ENCODE measurements around the gene ONECUT3.

Gene ONECUT3

GRCh38 chr19:1780272-1780958 lies 27.1 kb downstream of the ONECUT3 start:
- Histone ChIP-seq H3K27me3 (ENCODE audit: low read depth, low read length) (peaks cover 22% of the 10 kb centered on the region), H3K4me1 (ENCODE audit: low read length) (peaks cover 8% of the 10 kb centered on the region), H2AFZ (ENCODE audit: low read depth, low read length) (no peak overlapping the region), H3K27ac (ENCODE audit: low read length) (no peak overlapping the region), H3K4me2 (ENCODE audit: low read length) (no peak overlapping the region), H3K9me3 (ENCODE audit: insufficient read depth, low read length) (no peaks in the 10 kb centered on the region), H4K20me1 (ENCODE audit: insufficient read depth, low read length) (no peaks in the 10 kb centered on the region), H3K79me2 (ENCODE audit: low read length) (no peaks in the 10 kb centered on the region), H3K4me3 (ENCODE audit: low read length) (no peak overlapping the region), H3K36me3 (replicated peaks; ENCODE audit: low read depth, low read length) (no peaks in the 10 kb centered on the region), H3K9ac (ENCODE audit: low read length) (no peak overlapping the region)
- TF ChIP-seq EZH2phosphoT487 (IDR thresholded peaks at IDR 0.05; ENCODE audit: low read depth) (no peak), CTCF (IDR thresholded peaks at IDR 0.05; ENCODE audit: low read depth, low read length) (peak; percentile 10; the same call in 1 of the 2 replicates)

- Histone ChIP-seq H3K4me3 (ENCODE audit: low read length) (no peak overlapping the region), H3K4me2 (ENCODE audit: low read length) (no peak overlapping the region), H3K9me3 (ENCODE audit: insufficient read depth, low read length) (no peaks in the 10 kb centered on the region), H3K4me1 (ENCODE audit: low read length) (peaks cover 8% of the 10 kb centered on the region), H3K79me2 (ENCODE audit: low read length) (no peaks in the 10 kb centered on the region), H2AFZ (ENCODE audit: low read depth, low read length) (no peak overlapping the region), H4K20me1 (ENCODE audit: insufficient read depth, low read length) (no peaks in the 10 kb centered on the region), H3K27me3 (ENCODE audit: low read depth, low read length) (peaks cover 19% of the 10 kb centered on the region), H3K27ac (ENCODE audit: low read length) (no peak overlapping the region), H3K36me3 (replicated peaks; ENCODE audit: low read depth, low read length) (no peaks in the 10 kb centered on the region), H3K9ac (ENCODE audit: low read length) (no peak overlapping the region)
- TF ChIP-seq EZH2phosphoT487 (IDR thresholded peaks at IDR 0.05; ENCODE audit: low read depth) (no peak), CTCF (IDR thresholded peaks at IDR 0.05; ENCODE audit: low read depth, low read length) (no peak)
Observed at GRCh38 chr19:1782521-1782920, 29.2 kb downstream of the ONECUT3 start.

- H3K4me2 ChIP-seq (ENCODE audit: low read length): no peak overlapping the region
- H3K79me2 ChIP-seq (ENCODE audit: low read length): no peaks in the 10 kb centered on the region
- no peaks in the 10 kb centered on the region for H3K9me3 ChIP-seq (ENCODE audit: insufficient read depth, low read length)
- no peak overlapping the region for H3K27ac ChIP-seq (ENCODE audit: low read length)
- TF ChIP-seq EZH2phosphoT487 (IDR thresholded peaks at IDR 0.05; ENCODE audit: low read depth) (no peak), CTCF (IDR thresholded peaks at IDR 0.05; ENCODE audit: low read depth, low read length) (no peak)
- no peak overlapping the region for H2AFZ ChIP-seq (ENCODE audit: low read depth, low read length)
- H3K9ac ChIP-seq (ENCODE audit: low read length): no peak overlapping the region
- peaks cover 19% of the 10 kb centered on the region for H3K27me3 ChIP-seq (ENCODE audit: low read depth, low read length)
- no peaks in the 10 kb centered on the region for H4K20me1 ChIP-seq (ENCODE audit: insufficient read depth, low read length)
- H3K4me1 ChIP-seq (ENCODE audit: low read length): peaks cover 8% of the 10 kb centered on the region
- H3K36me3 ChIP-seq (replicated peaks; ENCODE audit: low read depth, low read length): no peaks in the 10 kb centered on the region
- no peak overlapping the region for H3K4me3 ChIP-seq (ENCODE audit: low read length)
Observed at GRCh38 chr19:1783354-1783753, 30.0 kb downstream of the ONECUT3 start.

GRCh38 chr19:1783874-1784273 lies 30.6 kb downstream of the ONECUT3 start:
- Histone ChIP-seq H3K9me3 (ENCODE audit: insufficient read depth, low read length) (no peaks in the 10 kb centered on the region), H3K36me3 (replicated peaks; ENCODE audit: low read depth, low read length) (no peaks in the 10 kb centered on the region), H3K27me3 (ENCODE audit: low read depth, low read length) (peaks cover 19% of the 10 kb centered on the region), H3K4me1 (ENCODE audit: low read length) (peaks cover 8% of the 10 kb centered on the region), H3K9ac (ENCODE audit: low read length) (no peak overlapping the region), H3K4me2 (ENCODE audit: low read length) (peak overlapping the region; percentile 31; the same call in 1 of the 2 replicates), H4K20me1 (ENCODE audit: insufficient read depth, low read length) (no peaks in the 10 kb centered on the region), H3K4me3 (ENCODE audit: low read length) (no peak overlapping the region), H3K27ac (ENCODE audit: low read length) (no peak overlapping the region), H2AFZ (ENCODE audit: low read depth, low read length) (peak overlapping the region; percentile 10; the same call in 1 of the 2 replicates), H3K79me2 (ENCODE audit: low read length) (no peaks in the 10 kb centered on the region)
- TF ChIP-seq EZH2phosphoT487 (IDR thresholded peaks at IDR 0.05; ENCODE audit: low read depth) (no peak), CTCF (IDR thresholded peaks at IDR 0.05; ENCODE audit: low read depth, low read length) (no peak)
